ENCODE measurements around the gene SLC36A2.

DNA sequence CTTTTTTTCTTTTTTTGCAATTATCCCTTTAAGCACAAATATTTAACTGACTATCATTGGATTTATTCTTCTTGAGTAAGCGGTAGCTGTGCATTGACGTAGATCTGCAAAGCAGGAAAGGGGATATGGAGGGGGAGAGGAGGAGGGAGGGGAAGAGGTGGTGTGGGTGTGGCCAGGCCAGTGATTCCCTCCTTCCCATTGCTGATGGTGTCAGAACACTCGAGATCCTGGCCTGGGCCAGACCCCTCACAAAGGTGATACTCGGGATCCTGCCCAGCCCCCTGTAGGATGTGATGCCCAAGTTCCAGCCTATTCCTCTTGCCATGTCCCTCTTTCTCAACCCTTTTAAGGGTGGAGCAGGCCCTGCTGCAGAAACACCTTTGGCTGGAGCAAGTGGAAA, 53.7 kb downstream of the SLC36A2 start:
- no peak for TF ChIP-seq EZH2phosphoT487 (IDR thresholded peaks at IDR 0.05; ENCODE audit: low read length)
- TF ChIP-seq, protein P1, sequence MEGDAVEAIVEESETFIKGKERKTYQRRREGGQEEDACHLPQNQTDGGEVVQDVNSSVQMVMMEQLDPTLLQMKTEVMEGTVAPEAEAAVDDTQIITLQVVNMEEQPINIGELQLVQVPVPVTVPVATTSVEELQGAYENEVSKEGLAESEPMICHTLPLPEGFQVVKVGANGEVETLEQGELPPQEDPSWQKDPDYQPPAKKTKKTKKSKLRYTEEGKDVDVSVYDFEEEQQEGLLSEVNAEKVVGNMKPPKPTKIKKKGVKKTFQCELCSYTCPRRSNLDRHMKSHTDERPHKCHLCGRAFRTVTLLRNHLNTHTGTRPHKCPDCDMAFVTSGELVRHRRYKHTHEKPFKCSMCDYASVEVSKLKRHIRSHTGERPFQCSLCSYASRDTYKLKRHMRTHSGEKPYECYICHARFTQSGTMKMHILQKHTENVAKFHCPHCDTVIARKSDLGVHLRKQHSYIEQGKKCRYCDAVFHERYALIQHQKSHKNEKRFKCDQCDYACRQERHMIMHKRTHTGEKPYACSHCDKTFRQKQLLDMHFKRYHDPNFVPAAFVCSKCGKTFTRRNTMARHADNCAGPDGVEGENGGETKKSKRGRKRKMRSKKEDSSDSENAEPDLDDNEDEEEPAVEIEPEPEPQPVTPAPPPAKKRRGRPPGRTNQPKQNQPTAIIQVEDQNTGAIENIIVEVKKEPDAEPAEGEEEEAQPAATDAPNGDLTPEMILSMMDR (IDR thresholded peaks at IDR 0.05; ENCODE audit: low read length) = no peak

All from MM.1S (cell line).